Endothelial cell (in vitro differentiated cells): ENCODE measurements around the gene SYVN1. TPM values are rescaled to one million over a fixed set of nuclear protein-coding genes. Genes with fewer than 3 reads are reported as not detected.

Experiments
- DNase-seq: peaks from one replicate; pipeline ENCODE4 v3.0.0; 2021; ENCODE audit warnings: low spot score
- H3K27ac Mint-ChIP-seq: one replicate; pipeline ENCODE4 v1.8.0; 2021; ENCODE audit warnings: mixed read lengths, inconsistent platforms; ENCODE audit not compliant: unreplicated experiment
- H3K27me3 Mint-ChIP-seq: one replicate; pipeline ENCODE4 v1.8.0; 2021; ENCODE audit warnings: mild to moderate bottlenecking, moderate library complexity, mixed read lengths, inconsistent platforms; ENCODE audit not compliant: unreplicated experiment
- H3K36me3 Mint-ChIP-seq: one replicate; pipeline ENCODE4 v1.8.0; 2021; ENCODE audit warnings: mild to moderate bottlenecking, low read depth, mixed read lengths, inconsistent platforms; ENCODE audit not compliant: unreplicated experiment
- H3K4me1 Mint-ChIP-seq: one replicate; pipeline ENCODE4 v1.8.0; 2021; ENCODE audit warnings: mild to moderate bottlenecking, mixed read lengths, inconsistent platforms; ENCODE audit not compliant: unreplicated experiment
- H3K4me3 Mint-ChIP-seq: one replicate; pipeline ENCODE4 v1.8.0; 2021; ENCODE audit warnings: mild to moderate bottlenecking, mixed read lengths, inconsistent platforms; ENCODE audit not compliant: unreplicated experiment
- H3K9me3 Mint-ChIP-seq: one replicate; pipeline ENCODE4 v1.8.0; 2021; ENCODE audit warnings: mixed read lengths, inconsistent platforms; ENCODE audit not compliant: unreplicated experiment
- CTCF ChIP-seq: fragments of 200-600 bp; sonication (generic); IDR thresholded peaks from one replicate; pipeline ENCODE4 v1.5.0; 2021; ENCODE audit warnings: antibody characterized with exemption; ENCODE audit not compliant: unreplicated experiment
- total RNA-seq: library from RNA; stranded (reverse); fragmentation: NEBNext Ultra II Directional; extraction: Animal tissue kit (Norgen Biotek cat#: 25700); gene quantifications from one replicate; pipeline ENCODE4 v1.2.1, GENCODE V29; 2021; ENCODE audit not compliant: unreplicated experiment

SYVN1 gene
- total RNA-seq, 1 donor from 2014 or later = 32.2 TPM

GRCh38 chr11:65159012-65159411 lies 24.7 kb upstream of the SYVN1 start:
- no peak for DNase-seq
- Mint-ChIP-seq H3K36me3 (no peaks in the 10 kb centered on the region), H3K27me3 (no peaks in the 10 kb centered on the region), H3K4me1 (no peaks in the 10 kb centered on the region), H3K27ac (no peak overlapping the region), H3K4me3 (no peak overlapping the region), H3K9me3 (no peaks in the 10 kb centered on the region)
- no peak for TF ChIP-seq CTCF

- H3K27me3 Mint-ChIP-seq = no peaks in the 10 kb centered on the region
- no peak for DNase-seq
- H3K27ac Mint-ChIP-seq = no peak overlapping the region
- H3K4me1 Mint-ChIP-seq = no peaks in the 10 kb centered on the region
- H3K9me3 Mint-ChIP-seq = no peaks in the 10 kb centered on the region
- no peaks in the 10 kb centered on the region for H3K36me3 Mint-ChIP-seq
- no peak for TF ChIP-seq CTCF
- H3K4me3 Mint-ChIP-seq = no peak overlapping the region
These were observed 23.0 kb upstream of the SYVN1 start for GRCh38 chr11:65157336-65157735.

- H3K36me3 Mint-ChIP-seq = no peaks in the 10 kb centered on the region
- no peaks in the 10 kb centered on the region for H3K27me3 Mint-ChIP-seq
- H3K9me3 Mint-ChIP-seq = no peaks in the 10 kb centered on the region
- H3K4me3 Mint-ChIP-seq = no peak overlapping the region
- H3K4me1 Mint-ChIP-seq = no peaks in the 10 kb centered on the region
- no peak overlapping the region for H3K27ac Mint-ChIP-seq
- no peak for DNase-seq
- TF ChIP-seq CTCF = no peak
These were observed 22.6 kb upstream of the SYVN1 start for GRCh38 chr11:65156926-65157325.

GRCh38 chr11:65156256-65156655 lies 21.9 kb upstream of the SYVN1 start:
- no peak overlapping the region for H3K4me3 Mint-ChIP-seq
- no peak for DNase-seq
- TF ChIP-seq CTCF = no peak
- no peaks in the 10 kb centered on the region for H3K4me1 Mint-ChIP-seq
- no peak overlapping the region for H3K27ac Mint-ChIP-seq
- no peaks in the 10 kb centered on the region for H3K36me3 Mint-ChIP-seq
- no peaks in the 10 kb centered on the region for H3K27me3 Mint-ChIP-seq
- no peaks in the 10 kb centered on the region for H3K9me3 Mint-ChIP-seq

- Mint-ChIP-seq H3K27me3 (no peaks in the 10 kb centered on the region), H3K36me3 (no peaks in the 10 kb centered on the region), H3K4me3 (no peak overlapping the region), H3K27ac (no peak overlapping the region), H3K9me3 (no peaks in the 10 kb centered on the region), H3K4me1 (no peaks in the 10 kb centered on the region)
- no peak for TF ChIP-seq CTCF
- no peak for DNase-seq
These were observed 17.8 kb upstream of the SYVN1 start for GRCh38 chr11:65152122-65152521.
